HG03558 (cell line): ENCODE data around the gene C2orf81.

Experiments
- ATAC-seq: cut with Tn5 transposase; IDR thresholded peaks from one replicate; pipeline ENCODE4 v1.9.1; 2021; ENCODE audit warnings: moderate number of reproducible peaks; ENCODE audit not compliant: unreplicated experiment; ENCODE audit errors: extremely low read depth

Gene C2orf81

GRCh38 chr2:74366036-74366435, 55.4 kb downstream of the C2orf81 start:
- ATAC-seq, result no peak

GRCh38 chr2:74364533-74365505, 56.6 kb downstream of the C2orf81 start:
- no peak for ATAC-seq
